SK-N-SH (cell line): Measurements from ENCODE around the gene FRMD3.

ENCODE experiments used
- CHD2 ChIP-seq: fragments of 150-350 bp; IDR thresholded peaks from 2 replicates; pipeline ENCODE4 v1.6.1; 2018; ENCODE audit warnings: low read length; ENCODE audit not compliant: partially characterized antibody
- CTCF ChIP-seq: fragments of 200-600 bp; sonication (generic); IDR thresholded peaks from 2 replicates; pipeline ENCODE4 v1.6.1; 2017; ENCODE audit warnings: antibody characterized with exemption, mild to moderate bottlenecking, moderate library complexity
- POLR2AphosphoS5 ChIP-seq: IDR thresholded peaks from 2 replicates; pipeline ENCODE4 v1.6.1; 2012; ENCODE audit warnings: low read depth, low read length

DNA sequence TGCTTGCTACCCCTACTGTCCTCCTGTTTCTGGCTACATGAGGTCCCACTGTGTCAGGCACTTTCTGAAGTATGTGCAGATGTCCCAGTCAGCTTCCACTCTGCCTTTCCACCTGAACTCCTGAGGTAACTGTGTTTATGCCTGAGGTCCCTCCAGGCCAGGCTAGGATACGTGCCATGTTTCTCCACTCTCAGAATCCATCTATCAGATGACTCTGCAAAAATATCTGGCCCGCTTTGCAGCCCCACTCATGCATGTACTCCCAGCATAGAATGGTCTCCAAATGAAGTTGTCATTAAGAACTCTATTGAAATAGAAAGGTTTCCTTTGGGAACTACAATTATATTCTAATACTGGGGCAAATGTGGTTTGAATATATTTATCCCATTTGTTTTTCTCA is 243.4 kb downstream of the FRMD3 start:
- no peak for TF ChIP-seq POLR2AphosphoS5
- TF ChIP-seq CTCF: no peak
- no peak for TF ChIP-seq CHD2
